SHP77 treated with DMSO at 0.1 percent for 48 hours (cell line): ENCODE data around the gene KCND2.
A peak's percentile ranks its signal among the peaks of the same experiment; 100 is the strongest.
"Not testable (repeated sequence)": the region's sequence is repeated elsewhere in the genome, so short reads cannot be mapped to it uniquely, and the experiment has no call there.

ENCODE experiments used
- DNase-seq: peaks from one replicate; lab custom pipeline; 2025; lab: John Stamatoyannopoulos, UW

Gene KCND2

GRCh38 chr7:120272701-120273475 is at the start of gene KCND2:
Gene KCND2, plus strand, starts transcription at chr7:120273175.
- DNase-seq: peak; percentile 46

- no peak for DNase-seq
Observed at GRCh38 chr7:120226188-120226587, 46.8 kb upstream of the KCND2 start.

- no peak for DNase-seq
Observed at GRCh38 chr7:120227255-120227654, 45.7 kb upstream of the KCND2 start.

- DNase-seq: no peak
Observed at GRCh38 chr7:120229084-120229483, 43.9 kb upstream of the KCND2 start.

- DNase-seq: no peak
Observed at GRCh38 chr7:120233338-120233737, 39.6 kb upstream of the KCND2 start.

GRCh38 chr7:120240350-120240749 is 32.6 kb upstream of the KCND2 start:
- DNase-seq: not testable (repeated sequence)

- DNase-seq: no peak
Observed at GRCh38 chr7:120241973-120242372, 31.0 kb upstream of the KCND2 start.

- no peak for DNase-seq
Observed at GRCh38 chr7:120254845-120255244, 18.1 kb upstream of the KCND2 start.

- no peak for DNase-seq
Observed at GRCh38 chr7:120256344-120257070, 16.5 kb upstream of the KCND2 start.

- DNase-seq: no peak
Observed at GRCh38 chr7:120259386-120259785, 13.6 kb upstream of the KCND2 start.

- no peak for DNase-seq
Observed at GRCh38 chr7:120260111-120260510, 12.9 kb upstream of the KCND2 start.

- DNase-seq: peak; percentile 46
Observed at GRCh38 chr7:120272261-120272660, 714 bp upstream of the KCND2 start.

- peak; percentile 30 for DNase-seq
Observed at GRCh38 chr7:120273476-120273975, 551 bp downstream of the KCND2 start.

- no peak for DNase-seq
Observed at GRCh38 chr7:120274482-120274881, 1.5 kb downstream of the KCND2 start.

- DNase-seq: no peak
Observed at GRCh38 chr7:120274899-120275298, 1.9 kb downstream of the KCND2 start.

GRCh38 chr7:120276720-120277119 is 3.7 kb downstream of the KCND2 start:
- DNase-seq: no peak

GRCh38 chr7:120278773-120279172 is 5.8 kb downstream of the KCND2 start:
- peak; percentile 42 for DNase-seq

- no peak for DNase-seq
Observed at GRCh38 chr7:120280743-120281142, 7.8 kb downstream of the KCND2 start.

- DNase-seq: no peak
Observed at GRCh38 chr7:120293027-120293426, 20.1 kb downstream of the KCND2 start.

- no peak for DNase-seq
Observed at GRCh38 chr7:120302190-120302589, 29.2 kb downstream of the KCND2 start.

- DNase-seq: no peak
Observed at GRCh38 chr7:120303105-120303504, 30.1 kb downstream of the KCND2 start.

GRCh38 chr7:120304674-120305073 is 31.7 kb downstream of the KCND2 start:
- no peak for DNase-seq

- DNase-seq: peak; percentile 84
Observed at GRCh38 chr7:120307991-120308545, 35.1 kb downstream of the KCND2 start.
